K562 (cell line): ENCODE results near the gene HHIPL2. TPM values are rescaled to one million over a fixed set of nuclear protein-coding genes. Genes with fewer than 3 reads are reported as not detected.

Source experiments
- ATAC-seq: fragments of 200-7000 bp; cut with Tn5 transposase; 3 replicates; pipeline ENCODE4 v1.9.1; 2020; ENCODE audit warnings: moderate library complexity
- BruUV-seq: library from RNA; stranded (reverse); fragments of 400-500 nt; replicated peaks from 2 replicates; lab custom pipeline; 2021; lab: Mats Ljungman, UMichigan
- CTCF ChIA-PET: fragments of 300-600 bp; formaldehyde crosslinking; extraction: SDS; loops from one replicate; lab custom pipeline; 2021; ENCODE audit warnings: low intra/inter-chr PET ratio; lab: Yijun Ruan, JAX
- POLR2A ChIA-PET: fragments of 300-600, 350-650 bp; sonication (Branson Sonifier 250); formaldehyde crosslinking; extraction: SDS; loops from one replicate; lab custom pipeline; 2021; ENCODE audit warnings: antibody characterized with exemption, inconsistent platforms; lab: Yijun Ruan, JAX
- DNase-seq, 4 experiments: peaks; one replicate each; pipeline versions ENCODE4 v3.0.0 to v3.0.0-alpha.2; 2011 to 2018; ENCODE audit warnings: low spot score in 3 of 4, mixed read lengths in 3 of 4; ENCODE audit errors: extremely low read depth in 1 of 4
- FAIRE-seq: peaks from 2 replicates; lab custom pipeline; 2011; peaks lifted over from hg19 to GRCh38; lab: Jason Lieb, UNC
- H2AFZ ChIP-seq: 2 replicates; pipeline ENCODE4 v1.6.0; 2011; ENCODE audit warnings: low read depth, low read length, control low read depth, inconsistent platforms
- H3K27ac ChIP-seq: fragments of 200-600 bp; 3 replicates; pipeline ENCODE4 v1.8.0; 2011; ENCODE audit warnings: low read depth, mild to moderate bottlenecking, control low read depth, inconsistent platforms, low read length, moderate library complexity, mixed read lengths; ENCODE audit errors: extremely low read depth
- H3K27me3 ChIP-seq, 2 experiments: fragments of 300-600 bp in 1 of 2; 2 replicates in 1 of 2; 3 replicates in 1 of 2; pipeline versions ENCODE4 v1.6.0 to v1.8.0; 2011; ENCODE audit warnings: inconsistent platforms in 2 of 2, low read length in 2 of 2, mild to moderate bottlenecking in 1 of 2, mixed read lengths in 1 of 2, moderate library complexity in 1 of 2; ENCODE audit not compliant: control insufficient read depth in 2 of 2, insufficient read depth in 2 of 2
- H3K36me3 ChIP-seq: fragments of 300-600 bp; 3 replicates; pipeline ENCODE4 v1.8.0; 2011; ENCODE audit warnings: mild to moderate bottlenecking, low read length, inconsistent platforms; ENCODE audit not compliant: control insufficient read depth, insufficient read depth
- H3K4me1 ChIP-seq, 2 experiments: fragments of 200-600 bp in 1 of 2; replicated peaks in 1 of 2; 2 replicates in 1 of 2; 3 replicates in 1 of 2; pipeline versions ENCODE4 v1.5.1 to v1.8.0; 2011; ENCODE audit warnings: inconsistent platforms in 2 of 2, low read length in 2 of 2, mild to moderate bottlenecking in 1 of 2, mixed read lengths in 1 of 2, moderate library complexity in 1 of 2; ENCODE audit not compliant: control insufficient read depth in 2 of 2, insufficient read depth in 2 of 2
- H3K4me2 ChIP-seq: 2 replicates; pipeline ENCODE4 v1.6.1; 2011; ENCODE audit warnings: low read length, control low read depth, inconsistent platforms, mixed read lengths; ENCODE audit not compliant: insufficient read depth
- H3K4me3 ChIP-seq: fragments of 200-600 bp; sonication (generic), shearing (Covaris generic); 2 replicates; pipeline ENCODE4 v1.5.1; 2016; ENCODE audit warnings: control low read depth, inconsistent platforms
- H3K79me2 ChIP-seq: fragments of 200-600 bp; 3 replicates; pipeline ENCODE4 v1.8.0; 2011; ENCODE audit warnings: low read length, inconsistent platforms; ENCODE audit not compliant: control insufficient read depth, insufficient read depth
- H3K9ac ChIP-seq, 2 experiments: 2 replicates each; pipeline versions ENCODE4 v1.6.0 to v1.6.1; 2011; ENCODE audit warnings: low read depth in 2 of 2, low read length in 2 of 2, control low read depth in 1 of 2, inconsistent platforms in 1 of 2, mild to moderate bottlenecking in 1 of 2, mixed read lengths in 1 of 2; ENCODE audit not compliant: insufficient read depth in 1 of 2
- H3K9me1 ChIP-seq: one replicate; pipeline ENCODE4 v1.6.0; 2011; ENCODE audit warnings: inconsistent platforms, mild to moderate bottlenecking, low read length, moderate library complexity; ENCODE audit not compliant: control insufficient read depth, insufficient read depth
- H3K9me3 ChIP-seq: replicated peaks from 2 replicates; pipeline ENCODE4 v1.5.1; 2011; ENCODE audit warnings: low read depth, low read length, inconsistent platforms; ENCODE audit not compliant: control insufficient read depth, insufficient read depth
- H4K20me1 ChIP-seq: replicated peaks from 2 replicates; pipeline ENCODE4 v1.6.1; 2011; ENCODE audit warnings: low read length, inconsistent platforms, mixed read lengths; ENCODE audit not compliant: control insufficient read depth, insufficient read depth
- ARID1B ChIP-seq: fragments of 450-650 bp; IDR thresholded peaks from 2 replicates; pipeline ENCODE4 v1.6.1; 2016; ENCODE audit warnings: antibody characterized with exemption, mild to moderate bottlenecking, inconsistent platforms
- ATF3 ChIP-seq, 2 experiments: fragments of 450-650 bp in 1 of 2; sonication (generic) in 1 of 2; formaldehyde crosslinking in 1 of 2; IDR thresholded peaks in 1 of 2; conservative IDR thresholded peaks in 1 of 2; 2 replicates each; pipeline versions ENCODE4 v1.6.1 to v1.8.1; 2016 to 2023; ENCODE audit warnings: mild to moderate bottlenecking in 2 of 2, moderate library complexity in 2 of 2, inconsistent platforms in 1 of 2, missing genetic modification reagents in 1 of 2
- ATF7 ChIP-seq: fragments of 450-650 bp; IDR thresholded peaks from 2 replicates; pipeline ENCODE4 v1.7.1; 2014; ENCODE audit warnings: mild to moderate bottlenecking, moderate library complexity
- CEBPG ChIP-seq, 3 experiments: fragments of 200-800 bp in 1 of 3; sonication (Bioruptor generic) in 1 of 3; sonication (generic) in 1 of 3; formaldehyde crosslinking in 1 of 3; IDR thresholded peaks in 2 of 3; conservative IDR thresholded peaks in 1 of 3; 2 replicates each; pipeline versions ENCODE4 v1.6.1 to v1.8.0; 2016 to 2022; ENCODE audit warnings: missing compliant biosample characterization in 2 of 3, missing genetic modification characterization in 2 of 3, mild to moderate bottlenecking in 1 of 3, missing genetic modification reagents in 1 of 3
- CREM ChIP-seq: IDR thresholded peaks from 2 replicates; pipeline ENCODE4 v1.6.1; 2014; ENCODE audit warnings: antibody characterized with exemption, low read depth
- DPF2 ChIP-seq: fragments of 450-650 bp; IDR thresholded peaks from 2 replicates; pipeline ENCODE4 v1.6.1; 2016
- ESRRA ChIP-seq: fragments of 450-650 bp; IDR thresholded peaks from 2 replicates; pipeline ENCODE4 v1.6.1; 2014; ENCODE audit warnings: low read depth, mild to moderate bottlenecking, moderate library complexity, borderline replicate concordance
- FOSL1 ChIP-seq: fragments of 200-800 bp; sonication (Bioruptor generic); conservative IDR thresholded peaks from 2 replicates; pipeline ENCODE4 v1.6.1; 2016; ENCODE audit warnings: missing genetic modification characterization, missing compliant biosample characterization
- JUN ChIP-seq, 2 experiments: sonication (generic) in 1 of 2; formaldehyde crosslinking in 1 of 2; IDR thresholded peaks; 2 replicates each; pipeline versions ENCODE4 v1.6.1 to v1.8.0; 2012 to 2022; ENCODE audit warnings: borderline replicate concordance in 2 of 2, mild to moderate bottlenecking in 2 of 2, improper control_type of control experiment in 1 of 2, low read depth in 1 of 2, low read length in 1 of 2, missing genetic modification reagents in 1 of 2
- JUND ChIP-seq, 2 experiments: IDR thresholded peaks; 2 replicates in 1 of 2; 3 replicates in 1 of 2; pipeline ENCODE4 v1.6.1; 2011; ENCODE audit warnings: borderline replicate concordance in 2 of 2, low read depth in 2 of 2, low read length in 2 of 2, improper control_type of control experiment in 1 of 2, missing biosample characterization in 1 of 2, missing genetic modification characterization in 1 of 2, missing genetic modification reagents in 1 of 2
- LARP7 ChIP-seq: fragments of 450-650 bp; IDR thresholded peaks from 2 replicates; pipeline ENCODE4 v1.6.1; 2016
- LEF1 ChIP-seq: fragments of 450-650 bp; IDR thresholded peaks from 2 replicates; pipeline ENCODE4 v1.6.1; 2016; ENCODE audit warnings: mild to moderate bottlenecking
- NCOA2 ChIP-seq, 2 experiments: fragments of 450-650 bp; IDR thresholded peaks; 2 replicates each; pipeline ENCODE4 v1.6.1; 2018; ENCODE audit warnings: mild to moderate bottlenecking in 2 of 2, moderate library complexity in 1 of 2; ENCODE audit not compliant: partially characterized antibody in 2 of 2
- PREB ChIP-seq: sonication (generic); formaldehyde crosslinking; IDR thresholded peaks from 2 replicates; pipeline ENCODE4 v1.8.1; 2023; ENCODE audit warnings: mild to moderate bottlenecking, missing genetic modification reagents
- SMARCA4 ChIP-seq: fragments of 450-650 bp; IDR thresholded peaks from 2 replicates; pipeline ENCODE4 v1.6.1; 2016
- SMARCE1 ChIP-seq: fragments of 450-650 bp; IDR thresholded peaks from 2 replicates; pipeline ENCODE4 v1.7.1; 2016; ENCODE audit warnings: mild to moderate bottlenecking
- TRIM24 ChIP-seq, 2 experiments: fragments of 450-650 bp; IDR thresholded peaks; 2 replicates each; pipeline ENCODE4 v1.6.1; 2016
- ZNF398 ChIP-seq: fragments of 250-450 bp; sonication (Bioruptor Pico); IDR thresholded peaks from 2 replicates; pipeline ENCODE4 v1.8.0; 2021; ENCODE audit warnings: moderate library complexity, mild to moderate bottlenecking, inconsistent platforms
- WGBS: fragments of 100-300 bp; shearing (Covaris generic); methylation state at CpG from one replicate; pipeline ENCODE4 v1.1.6; 2016; ENCODE audit warnings: low coverage, mixed read lengths; ENCODE audit not compliant: insufficient coverage; ENCODE audit errors: missing lambda C conversion rate; 5-methylcytosine and 5-hydroxymethylcytosine counted together
- in situ Hi-C: fragments of 300-500 bp; cut with MboI; formaldehyde crosslinking; loops from 4 replicates; pipeline ENCODE4 v1.15.0; 2018; ENCODE audit warnings: inconsistent platforms, mixed read lengths
- intact Hi-C: fragments of 100-400 bp; cut with micrococcal nuclease; formaldehyde crosslinking; loops from 2 replicates; pipeline ENCODE4 v1.14.2; 2022
- polyA plus RNA-seq, 8 experiments: library from polyadenylated mRNA; depleted of rRNA in 4 of 8; stranded (reverse) in 5 of 8; unstranded in 3 of 8; fragments of >200 nt; fragmentation: Nextera tagmentation in 2 of 8; fragmentation: Illumina TruSeq in 1 of 8; extraction: Ambion mirVana in 2 of 8; extraction: Trizol in 1 of 8; gene quantifications; 2 replicates each; pipeline versions ENCODE4 v1.2.1 to v1.2.3, GENCODE V29; 2011 to 2014; ENCODE audit warnings: inconsistent platforms in 1 of 8, missing spikeins in 1 of 8
- total RNA-seq, 7 experiments: library from RNA; depleted of rRNA in 6 of 7; stranded (reverse); fragments of >200 nt in 6 of 7; fragmentation: Illumina TruSeq in 2 of 7; extraction: Trizol in 2 of 7; gene quantifications; 2 replicates each; pipeline versions ENCODE4 v1.2.1 to v1.2.3, GENCODE V29; 2011 to 2021; ENCODE audit warnings: low replicate concordance in 1 of 7

The HHIPL2 gene
- total and polyA plus RNA-seq, 9 of the 15 experiments (the other 6 are each of a cell fraction or from before 2014, with no cell fraction given) = 0.05 to 0.60 (median 0.20) TPM; not detected in 1

GRCh38 chr1:222535455-222535854 lies 12.4 kb downstream of the HHIPL2 start:
- Histone ChIP-seq H2AFZ (peak overlapping the region; percentile 7; the same call in 1 of the 2 replicates), H3K4me2 (no peak overlapping the region), H3K9ac (no peak overlapping the region), H3K27me3 (peaks cover 2 to 15% of the 10 kb centered on the region in 2 experiments; a peak in 4 of 5 replicates), H3K27ac (no peak overlapping the region), H3K9me3 (no peaks in the 10 kb centered on the region), H3K9me1 (no peaks in the 10 kb centered on the region)
- FAIRE-seq = no peak
- DNase-seq = no peak
- WGBS = 4% methylated on average over 5 of the region's 5 CpGs
- BruUV-seq = no TSS peak
- CTCF ChIA-PET = no interaction called here
- POLR2A ChIA-PET = interaction anchor here (1.0 kb wide), 1 partner anchor 22 kb away, joined by 3 read pairs; no protein-coding TSS in a partner anchor
- 0 out of 2 replicates have a peak, but pooled peaks have one; percentile 18 for TF ChIP-seq SMARCA4
- TF ChIP-seq DPF2 = 0 out of 2 replicates have a peak, but pooled peaks have one; percentile 23
- TF ChIP-seq ARID1B = peak; percentile 40; the same call in 1 of the 2 replicates
- 0 out of 2 replicates have a peak, but pooled peaks have one; percentile 19 for TF ChIP-seq LEF1
- TF ChIP-seq TRIM24 (IDR thresholded peaks at IDR 0.05) = peak; percentile 79 to 81; a peak in 2 of 4 replicates
- 0 out of 2 replicates have a peak, but pooled peaks have one; percentile 18 for TF ChIP-seq SMARCE1
- TF ChIP-seq NCOA2 (IDR thresholded peaks at IDR 0.05; ENCODE audit: partially characterized antibody in 2 of 2) = no peak
- no peak for TF ChIP-seq PREB (CRISPR knock-in tag)
- peak; percentile 96 for TF ChIP-seq ATF3 (IDR thresholded peaks at IDR 0.05)
- no peak for TF ChIP-seq ATF3 (CRISPR knock-in tag; conservative IDR thresholded peaks at IDR 0.05)
- peak; percentile 84 for TF ChIP-seq ATF7
- TF ChIP-seq JUND (IDR thresholded peaks at IDR 0.05; ENCODE audit: borderline replicate concordance, low read depth, low read length) = peak; percentile 55; the same call in 1 of the 2 replicates
- no peak for TF ChIP-seq JUND (tag; IDR thresholded peaks at IDR 0.05; ENCODE audit: borderline replicate concordance, low read depth, low read length)
- TF ChIP-seq FOSL1 (tag) = 0 out of 2 replicates have a peak, but pooled peaks have one; percentile 19
- TF ChIP-seq CREM = 0 out of 2 replicates have a peak, but pooled peaks have one; percentile 29
- TF ChIP-seq LARP7 = no peak
- TF ChIP-seq JUN (IDR thresholded peaks at IDR 0.05; ENCODE audit: borderline replicate concordance, low read depth, low read length) = peak; percentile 69
- TF ChIP-seq JUN (CRISPR knock-in tag; IDR thresholded peaks at IDR 0.05; ENCODE audit: borderline replicate concordance) = no peak
- peak; percentile 65 for TF ChIP-seq CEBPG (CRISPR knock-in tag; IDR thresholded peaks at IDR 0.05)
- peak; percentile 65 to 90 for TF ChIP-seq CEBPG (tag; conservative IDR thresholded peaks at IDR 0.05 in 1 of 2, IDR thresholded peaks at IDR 0.05 in 1 of 2)
- TF ChIP-seq ZNF398 (CRISPR knock-in tag) = no peak
- TF ChIP-seq ESRRA = peak; percentile 15; the same call in 1 of the 2 replicates
- TF ChIP-seq, all 486 proteins: peak for 14
- H4K20me1 ChIP-seq = no peaks in the 10 kb centered on the region
- no peak overlapping the region for H3K4me3 ChIP-seq
- in situ Hi-C loops (no loop called here), intact Hi-C loops (no loop called here)
- H3K79me2 ChIP-seq = no peaks in the 10 kb centered on the region
- H3K4me1 ChIP-seq = no peaks in the 10 kb centered on the region
- peak; percentile 52; the same call in 2 of the 3 replicates for ATAC-seq
- H3K36me3 ChIP-seq = no peaks in the 10 kb centered on the region
